HepG2 (cell line): ENCODE measurements around the gene LANCL1. TPM values are rescaled to one million over a fixed set of nuclear protein-coding genes. Genes with fewer than 3 reads are reported as not detected.
A peak's percentile ranks its signal among the peaks of the same experiment; 100 is the strongest.

Source experiments
- CBX2 ChIP-seq, 2 experiments: fragments of 200-600 bp in 1 of 2; sonication (generic); formaldehyde crosslinking in 1 of 2; IDR thresholded peaks; 2 replicates each; pipeline versions ENCODE4 v1.7.0 to v1.8.1; 2018 to 2022; ENCODE audit warnings: low read depth in 2 of 2, low read length in 1 of 2, mild to moderate bottlenecking in 1 of 2, missing genetic modification reagents in 1 of 2
- CENPT ChIP-seq: sonication (generic); formaldehyde crosslinking; IDR thresholded peaks from 2 replicates; pipeline ENCODE4 v1.8.0; 2022; ENCODE audit warnings: low read depth, mild to moderate bottlenecking, moderate library complexity, missing genetic modification reagents
- CHD2 ChIP-seq: IDR thresholded peaks from 2 replicates; pipeline ENCODE4 v1.6.1; 2011; ENCODE audit warnings: low read depth, low read length, improper control_type of control experiment
- GABPB1 ChIP-seq: IDR thresholded peaks from 2 replicates; pipeline ENCODE4 v1.6.1; 2016; ENCODE audit warnings: mild to moderate bottlenecking, missing genetic modification reagents, moderate library complexity, missing compliant biosample characterization
- HNRNPUL1 ChIP-seq: fragments of 200-400 bp; formaldehyde crosslinking; IDR thresholded peaks from 2 replicates; pipeline ENCODE4 v1.6.1; 2017; ENCODE audit warnings: low read depth, mild to moderate bottlenecking, low read length, moderate library complexity
- HOXA3 ChIP-seq: sonication (generic); formaldehyde crosslinking; IDR thresholded peaks from 2 replicates; pipeline ENCODE4 v1.5.0; 2020; ENCODE audit warnings: missing genetic modification reagents
- JUNB ChIP-seq: sonication (generic); formaldehyde crosslinking; IDR thresholded peaks from 2 replicates; pipeline ENCODE4 v1.8.0; 2022; ENCODE audit warnings: missing genetic modification reagents, mild to moderate bottlenecking, borderline replicate concordance
- KMT2A ChIP-seq: sonication (generic); formaldehyde crosslinking; IDR thresholded peaks from 2 replicates; pipeline ENCODE4 v1.4.0; 2020; ENCODE audit warnings: missing genetic modification reagents
- MTA1 ChIP-seq: sonication (generic); formaldehyde crosslinking; IDR thresholded peaks from 2 replicates; pipeline ENCODE4 v1.4.0; 2020; ENCODE audit warnings: missing genetic modification reagents, mild to moderate bottlenecking, borderline replicate concordance
- NFE2L2 ChIP-seq: fragments of 150-350 bp; IDR thresholded peaks from 2 replicates; pipeline ENCODE4 v1.6.1; 2014; ENCODE audit warnings: low read length
- NFYB ChIP-seq: sonication (generic); formaldehyde crosslinking; IDR thresholded peaks from 2 replicates; pipeline ENCODE4 v1.4.0; 2020; ENCODE audit warnings: missing genetic modification reagents
- PAWR ChIP-seq: sonication (generic); formaldehyde crosslinking; IDR thresholded peaks from 2 replicates; pipeline ENCODE4 v1.4.0; 2020; ENCODE audit warnings: missing genetic modification reagents, mild to moderate bottlenecking, borderline replicate concordance
- RAD51 ChIP-seq: fragments of 450-650 bp; IDR thresholded peaks from 2 replicates; pipeline ENCODE4 v1.6.1; 2016; ENCODE audit warnings: borderline replicate concordance
- RFXANK ChIP-seq: IDR thresholded peaks from 2 replicates; pipeline ENCODE4 v1.6.1; 2016
- RNF219 ChIP-seq: sonication (generic); formaldehyde crosslinking; IDR thresholded peaks from 2 replicates; pipeline ENCODE4 v1.5.0; 2020; ENCODE audit warnings: mild to moderate bottlenecking, missing genetic modification reagents
- YY1 ChIP-seq: IDR thresholded peaks from 2 replicates; pipeline ENCODE4 v1.6.1; 2011; ENCODE audit warnings: low read length, low read depth, moderate library complexity, mild to moderate bottlenecking; ENCODE audit not compliant: insufficient read depth, insufficient replicate concordance
- ZBTB3 ChIP-seq: sonication (generic); formaldehyde crosslinking; IDR thresholded peaks from 2 replicates; pipeline ENCODE4 v1.4.0; 2020; ENCODE audit warnings: low read depth, mild to moderate bottlenecking, moderate library complexity, missing genetic modification reagents, borderline replicate concordance
- ZBTB37 ChIP-seq: sonication (generic); formaldehyde crosslinking; IDR thresholded peaks from 2 replicates; pipeline ENCODE4 v1.4.0; 2020; ENCODE audit warnings: mild to moderate bottlenecking, missing genetic modification reagents
- ZMAT3 ChIP-seq: sonication (generic); formaldehyde crosslinking; conservative IDR thresholded peaks from 2 replicates; pipeline ENCODE4 v1.7.0; 2021; ENCODE audit warnings: missing genetic modification reagents
- ZNF207 ChIP-seq: fragments of 450-650 bp; IDR thresholded peaks from 2 replicates; pipeline ENCODE4 v1.6.1; 2016; ENCODE audit warnings: antibody characterized with exemption, borderline replicate concordance
- ZNF253 ChIP-seq: sonication (generic); formaldehyde crosslinking; IDR thresholded peaks from 2 replicates; pipeline ENCODE4 v1.8.0; 2022; ENCODE audit warnings: mild to moderate bottlenecking, missing genetic modification reagents, borderline replicate concordance
- ZNF3 ChIP-seq: IDR thresholded peaks from 2 replicates; pipeline ENCODE4 v1.7.0; 2017; ENCODE audit warnings: inconsistent platforms
- ZNF335 ChIP-seq: sonication (generic); formaldehyde crosslinking; IDR thresholded peaks from 2 replicates; pipeline ENCODE4 v1.4.0; 2020; ENCODE audit warnings: missing genetic modification reagents
- ZNF597 ChIP-seq: sonication (generic); formaldehyde crosslinking; IDR thresholded peaks from 2 replicates; pipeline ENCODE4 v1.5.0; 2020; ENCODE audit warnings: missing genetic modification reagents
- ZNF644 ChIP-seq: IDR thresholded peaks from 2 replicates; pipeline ENCODE4 v1.6.1; 2016; ENCODE audit warnings: low read depth
- ZSCAN25 ChIP-seq: sonication (generic); formaldehyde crosslinking; IDR thresholded peaks from 2 replicates; pipeline ENCODE4 v1.8.0; 2022; ENCODE audit warnings: mild to moderate bottlenecking, missing genetic modification reagents
- polyA plus RNA-seq, 8 experiments: library from polyadenylated mRNA; depleted of rRNA in 3 of 8; stranded (reverse) in 7 of 8; unstranded in 1 of 8; fragments of >200 nt; fragmentation: Illumina TruSeq in 4 of 8; extraction: Trizol in 4 of 8; gene quantifications; 2 replicates each; pipeline versions ENCODE4 v1.2.1 to v1.2.3, GENCODE V29; 2011 to 2016; ENCODE audit warnings: low read depth in 4 of 8, missing spikeins in 1 of 8, mixed read lengths in 1 of 8; ENCODE audit not compliant: insufficient read depth in 1 of 8
- total RNA-seq, 5 experiments: library from RNA; depleted of rRNA; stranded (reverse); fragments of >200 nt; fragmentation: Illumina TruSeq; extraction: Trizol; gene quantifications; 2 replicates each; pipeline ENCODE4 v1.2.3, GENCODE V29; 2016; ENCODE audit warnings: low read depth in 1 of 5

LANCL1 gene
- total and polyA plus RNA-seq, 2 of the 13 experiments (the other 11 are each of a cell fraction or from before 2014, with no cell fraction given) = 53.5 to 67.7 TPM

GRCh38 chr2:210477496-210477895 lies 937 bp upstream of the LANCL1 start (continued):
- TF ChIP-seq ZNF207 = no peak
- no peak for TF ChIP-seq ZSCAN25
- no peak for TF ChIP-seq ZNF597 (CRISPR knock-in tag)
- TF ChIP-seq GABPB1 (CRISPR knock-in tag) = peak; percentile 55
- TF ChIP-seq RNF219 (CRISPR knock-in tag) = no peak
- no peak for TF ChIP-seq RFXANK (CRISPR knock-in tag)
- TF ChIP-seq NFE2L2 = no peak
- TF ChIP-seq NFYB (CRISPR knock-in tag) = no peak; the same call in 1 of the 2 replicates
- no peak for TF ChIP-seq YY1
- TF ChIP-seq ZNF3 (CRISPR knock-in tag) = no peak
- no peak for TF ChIP-seq HOXA3 (CRISPR knock-in tag)
- TF ChIP-seq ZNF253 (CRISPR knock-in tag) = no peak
- no peak for TF ChIP-seq HNRNPUL1
- no peak for TF ChIP-seq ZBTB37
- TF ChIP-seq RAD51 = no peak
- no peak for TF ChIP-seq MTA1
- TF ChIP-seq CBX2 (IDR thresholded peaks at IDR 0.05; ENCODE audit: low read depth, low read length) = no peak
- no peak for TF ChIP-seq CBX2 (CRISPR knock-in tag; IDR thresholded peaks at IDR 0.05; ENCODE audit: low read depth)
- no peak for TF ChIP-seq JUNB (CRISPR knock-in tag)
- no peak for TF ChIP-seq CENPT (CRISPR knock-in tag)
- no peak for TF ChIP-seq ZNF335 (CRISPR knock-in tag)
- TF ChIP-seq ZMAT3 (CRISPR knock-in tag) = no peak
- TF ChIP-seq ZBTB3 = no peak
- TF ChIP-seq KMT2A (CRISPR knock-in tag) = peak; percentile 65; the same call in 1 of the 2 replicates
- TF ChIP-seq ZNF644 (CRISPR knock-in tag) = peak; percentile 51
- no peak for TF ChIP-seq CHD2
- TF ChIP-seq PAWR = no peak
- TF ChIP-seq, all 625 proteins: peak for 68
